Liver (tissue), 3 donors: Measurements from ENCODE around the gene ACTL8.

Source experiments
- JUND ChIP-seq, 2 donors: IDR thresholded peaks; 2 replicates each; pipeline ENCODE4 v1.6.1; 2016; ENCODE audit warnings: antibody characterized with exemption in 2 of 2
- NR2F2 ChIP-seq: IDR thresholded peaks from 2 replicates; pipeline ENCODE4 v1.6.1; 2016; ENCODE audit warnings: antibody characterized with exemption
- TF ChIP-seq, protein P1 (sequence below): fragments of 150-350 bp; IDR thresholded peaks from 2 replicates; pipeline ENCODE4 v1.5.1; 2017; ENCODE audit warnings: improper control_type of control experiment, low read depth, low read length; ENCODE audit not compliant: missing input control
- TF ChIP-seq, protein P2 (sequence below): IDR thresholded peaks from 2 replicates; pipeline ENCODE4 v1.6.1; 2016; ENCODE audit warnings: antibody characterized with exemption
- donor health status: healthy.
- donor health status: healthy.

GRCh38 chr1:17861685-17862084, 106.6 kb downstream of the ACTL8 start:
- no peak for TF ChIP-seq JUND (IDR thresholded peaks at IDR 0.05)
- TF ChIP-seq, protein P1, sequence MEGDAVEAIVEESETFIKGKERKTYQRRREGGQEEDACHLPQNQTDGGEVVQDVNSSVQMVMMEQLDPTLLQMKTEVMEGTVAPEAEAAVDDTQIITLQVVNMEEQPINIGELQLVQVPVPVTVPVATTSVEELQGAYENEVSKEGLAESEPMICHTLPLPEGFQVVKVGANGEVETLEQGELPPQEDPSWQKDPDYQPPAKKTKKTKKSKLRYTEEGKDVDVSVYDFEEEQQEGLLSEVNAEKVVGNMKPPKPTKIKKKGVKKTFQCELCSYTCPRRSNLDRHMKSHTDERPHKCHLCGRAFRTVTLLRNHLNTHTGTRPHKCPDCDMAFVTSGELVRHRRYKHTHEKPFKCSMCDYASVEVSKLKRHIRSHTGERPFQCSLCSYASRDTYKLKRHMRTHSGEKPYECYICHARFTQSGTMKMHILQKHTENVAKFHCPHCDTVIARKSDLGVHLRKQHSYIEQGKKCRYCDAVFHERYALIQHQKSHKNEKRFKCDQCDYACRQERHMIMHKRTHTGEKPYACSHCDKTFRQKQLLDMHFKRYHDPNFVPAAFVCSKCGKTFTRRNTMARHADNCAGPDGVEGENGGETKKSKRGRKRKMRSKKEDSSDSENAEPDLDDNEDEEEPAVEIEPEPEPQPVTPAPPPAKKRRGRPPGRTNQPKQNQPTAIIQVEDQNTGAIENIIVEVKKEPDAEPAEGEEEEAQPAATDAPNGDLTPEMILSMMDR = no peak
- no peak for TF ChIP-seq NR2F2
- TF ChIP-seq, protein P2, sequence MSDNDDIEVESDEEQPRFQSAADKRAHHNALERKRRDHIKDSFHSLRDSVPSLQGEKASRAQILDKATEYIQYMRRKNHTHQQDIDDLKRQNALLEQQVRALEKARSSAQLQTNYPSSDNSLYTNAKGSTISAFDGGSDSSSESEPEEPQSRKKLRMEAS = no peak
